ENCODE data around the gene ZC3H18.

DNA sequence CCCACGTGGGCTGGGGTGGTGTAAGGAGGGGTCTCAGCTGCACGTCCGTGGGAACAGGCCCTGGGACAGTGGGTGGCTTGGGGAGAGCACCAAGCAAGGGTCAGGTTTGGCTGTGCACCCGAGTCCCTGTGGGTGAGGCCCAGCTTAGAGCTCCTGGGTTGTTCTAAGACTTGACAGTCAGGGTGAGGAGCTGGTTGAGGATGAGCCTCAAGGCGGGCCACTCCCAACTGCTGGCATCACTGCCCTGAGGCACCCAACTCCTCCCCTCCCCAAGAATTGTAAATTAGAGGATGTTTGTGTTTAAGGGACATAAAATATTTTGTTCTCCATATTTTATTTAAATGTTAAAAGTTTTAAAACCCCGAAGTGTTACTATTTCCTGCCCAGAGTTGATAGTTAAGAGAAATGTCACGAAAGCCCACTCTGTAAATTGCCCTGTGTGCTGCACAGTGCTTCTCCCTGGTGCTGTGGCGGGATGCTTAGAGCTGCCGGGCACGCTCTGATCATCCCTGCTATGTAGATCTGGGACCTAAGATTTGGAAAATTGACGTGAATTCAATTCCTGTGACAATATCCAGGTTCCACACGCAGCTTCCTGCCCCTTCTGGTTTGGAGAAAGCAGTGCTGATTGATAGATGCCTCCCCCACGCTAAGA lies 15.9 kb downstream of the ZC3H18 start:
- no peak for TF ChIP-seq CTCF (conservative IDR thresholded peaks at IDR 0.05; ENCODE audit: low read depth, low read length)
- TF ChIP-seq EZH2phosphoT487 (IDR thresholded peaks at IDR 0.05; ENCODE audit: borderline replicate concordance, low read length): no peak
- no peak for TF ChIP-seq EZH2 (IDR thresholded peaks at IDR 0.05; ENCODE audit: low read length, unreplicated experiment)
